ENCODE results near the gene KCNJ11. TPM values are rescaled to one million over a fixed set of nuclear protein-coding genes. Genes with fewer than 3 reads are reported as not detected.
A peak's percentile ranks its signal among the peaks of the same experiment; 100 is the strongest.

KCNJ11 gene
- total and polyA plus RNA-seq, 2 of the 13 experiments (the other 11 are each of a cell fraction or from before 2014, with no cell fraction given), result 0.38 to 1.6 TPM

GRCh38 chr11:17423533-17424310 is 35.3 kb upstream of the KCNJ11 start (continued):
- TF ChIP-seq MXD3 (CRISPR knock-in tag; IDR thresholded peaks at IDR 0.05) (no peak), UBTF (CRISPR knock-in tag; IDR thresholded peaks at IDR 0.05) (no peak), RORA (CRISPR knock-in tag; IDR thresholded peaks at IDR 0.05) (no peak), PRMT3 (CRISPR knock-in tag; IDR thresholded peaks at IDR 0.05; ENCODE audit: borderline replicate concordance, low read depth) (no peak), TBP (CRISPR knock-in tag; IDR thresholded peaks at IDR 0.05) (no peak), HDAC1 (CRISPR knock-in tag; IDR thresholded peaks at IDR 0.05) (no peak), ERF (CRISPR knock-in tag; IDR thresholded peaks at IDR 0.05) (no peak), HOXA9 (CRISPR knock-in tag; IDR thresholded peaks at IDR 0.05; ENCODE audit: borderline replicate concordance) (no peak), ZNF674 (CRISPR knock-in tag; IDR thresholded peaks at IDR 0.05; ENCODE audit: low read depth) (no peak), ZNF703 (CRISPR knock-in tag; IDR thresholded peaks at IDR 0.05; ENCODE audit: borderline replicate concordance) (no peak), KAT7 (CRISPR knock-in tag; IDR thresholded peaks at IDR 0.05; ENCODE audit: borderline replicate concordance) (no peak), ARNTL (CRISPR knock-in tag; IDR thresholded peaks at IDR 0.05) (0 out of 2 replicates have a peak, but pooled peaks have one; percentile 34), ZNF205 (CRISPR knock-in tag; IDR thresholded peaks at IDR 0.05) (no peak), ZNF207 (IDR thresholded peaks at IDR 0.05; ENCODE audit: borderline replicate concordance) (no peak), ZBED4 (CRISPR knock-in tag; IDR thresholded peaks at IDR 0.05; ENCODE audit: borderline replicate concordance) (no peak), SOX6 (IDR thresholded peaks at IDR 0.05) (no peak), SOX6 (CRISPR knock-in tag; IDR thresholded peaks at IDR 0.05) (no peak), ZKSCAN1 (IDR thresholded peaks at IDR 0.05; ENCODE audit: low read length) (no peak), HBP1 (CRISPR knock-in tag; IDR thresholded peaks at IDR 0.05; ENCODE audit: low read depth) (no peak), NR2F6 (IDR thresholded peaks at IDR 0.05) (no peak), NR2F6 (CRISPR knock-in tag; IDR thresholded peaks at IDR 0.05) (peak; percentile 13; the same call in 1 of the 2 replicates), ZKSCAN5 (CRISPR knock-in tag; IDR thresholded peaks at IDR 0.05) (no peak), TOPORS (CRISPR knock-in tag; IDR thresholded peaks at IDR 0.05) (no peak), SP1 (IDR thresholded peaks at IDR 0.05) (no peak), SP1 (CRISPR knock-in tag; IDR thresholded peaks at IDR 0.05) (no peak)
